Fibroblast of skin of left quadriceps (primary cell): ENCODE data around the gene RSRC2.
"Not testable (repeated sequence)": the region's sequence is repeated elsewhere in the genome, so short reads cannot be mapped to it uniquely, and the experiment has no call there.

Experiments used
- DNase-seq, 2 experiments: peaks; one replicate each; pipeline ENCODE4 v3.0.0-alpha.2; 2013; ENCODE audit warnings: low read depth in 2 of 2

Gene RSRC2

GRCh38 chr12:122518908-122519307, 7.8 kb downstream of the RSRC2 start:
- no peak for DNase-seq

GRCh38 chr12:122517877-122518276, 8.9 kb downstream of the RSRC2 start:
- DNase-seq = no peak

GRCh38 chr12:122516544-122517361, 10.0 kb downstream of the RSRC2 start:
- DNase-seq = no peak

- DNase-seq = no peak
Measured at GRCh38 chr12:122515275-122515674, 11.5 kb downstream of the RSRC2 start.

DNA sequence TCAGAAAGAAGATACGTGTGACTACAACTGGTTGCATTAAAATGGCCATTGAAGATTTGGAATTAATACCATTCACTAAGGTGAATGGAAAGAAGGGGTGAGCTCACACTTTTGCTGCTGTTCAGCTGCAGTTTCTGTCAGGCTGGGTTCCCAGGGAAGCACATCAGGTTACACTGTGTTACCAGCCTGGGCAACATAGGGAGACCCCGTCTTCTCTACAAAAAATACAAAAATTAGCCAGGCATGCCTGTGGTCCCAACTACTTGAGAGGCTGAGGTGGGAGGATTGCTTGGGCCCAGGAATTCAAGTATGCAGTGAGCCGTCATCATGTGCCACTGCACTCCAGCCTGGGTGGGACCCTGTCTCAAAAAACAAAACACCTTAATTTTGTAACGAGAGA, 13.1 kb downstream of the RSRC2 start:
- DNase-seq = no peak

DNA sequence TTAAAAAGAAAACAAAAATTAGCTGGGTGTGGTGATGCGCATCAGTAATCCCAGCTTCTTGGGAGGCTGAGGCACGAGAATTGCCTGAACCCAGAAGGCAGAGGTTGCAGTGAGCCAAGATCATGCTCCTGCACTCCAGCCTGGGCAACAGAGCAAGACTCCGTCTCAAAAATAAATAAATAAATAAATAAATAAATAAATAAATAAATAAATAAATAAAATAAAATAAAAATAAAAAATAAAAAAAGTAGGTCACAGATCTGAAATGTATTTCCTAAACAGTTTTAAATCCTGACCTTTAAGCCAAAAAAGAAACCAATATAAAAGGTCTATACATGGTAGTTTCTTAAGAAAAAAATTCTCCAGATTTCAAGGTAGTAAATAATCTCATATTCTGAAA, 13.7 kb downstream of the RSRC2 start:
- not testable (repeated sequence) for DNase-seq

GRCh38 chr12:122508163-122508562, 18.6 kb downstream of the RSRC2 start:
- no peak for DNase-seq

DNA sequence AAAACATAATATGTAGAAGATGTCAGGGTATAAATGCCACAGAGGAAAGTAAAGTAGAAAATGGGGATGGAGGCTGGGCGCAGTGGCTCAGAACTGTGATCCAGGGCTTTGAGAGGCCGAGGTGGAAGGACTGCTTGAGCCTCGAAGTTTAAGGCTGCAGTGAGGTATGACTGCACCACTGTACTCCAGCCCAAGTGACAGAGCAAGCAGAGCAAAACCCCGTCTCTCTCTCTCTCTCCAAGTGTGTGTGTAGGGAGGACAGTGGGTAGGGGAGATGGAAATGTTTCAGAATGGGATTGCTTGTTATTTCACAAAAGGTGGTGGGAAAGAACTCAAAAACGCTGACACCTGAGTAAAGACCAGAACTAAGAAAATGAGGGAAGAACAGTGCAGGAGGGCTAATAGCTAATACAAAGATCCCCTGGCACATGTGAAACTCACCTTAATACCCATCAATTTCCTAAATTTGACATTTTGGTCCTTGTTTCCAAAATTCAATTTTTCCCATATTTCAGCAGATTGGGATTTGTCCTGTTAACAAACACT, 20.3 kb downstream of the RSRC2 start:
- DNase-seq = no peak

DNA sequence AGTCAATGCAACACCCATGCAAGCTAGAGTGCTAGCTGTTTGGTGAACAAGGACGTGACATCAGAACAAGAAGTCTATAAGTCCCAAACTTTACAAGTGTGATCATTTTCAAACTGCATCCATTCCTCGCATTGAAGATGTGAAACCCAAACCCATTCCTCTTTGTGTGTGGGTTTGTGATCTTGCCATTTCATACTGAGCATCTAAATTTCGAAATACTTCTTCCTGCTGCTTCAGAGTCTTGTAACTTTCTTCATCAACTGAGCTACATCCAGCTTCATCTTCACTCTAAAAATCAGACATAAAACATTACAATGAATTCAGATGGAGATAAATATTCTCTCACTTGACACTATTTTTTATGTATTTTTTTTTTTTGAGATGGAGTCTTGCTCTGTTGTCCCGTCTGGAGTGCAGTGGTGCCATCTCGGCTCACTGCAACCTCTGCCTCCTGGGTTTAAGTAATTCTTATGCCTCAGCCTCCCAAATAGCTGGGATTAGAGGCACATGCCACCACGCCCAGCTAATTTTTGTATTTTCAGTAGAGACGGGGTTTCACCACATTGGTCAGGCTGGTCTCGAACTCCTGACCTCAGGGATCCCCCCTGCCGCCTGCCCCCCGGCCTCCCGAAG, 21.2 kb downstream of the RSRC2 start:
- no peak for DNase-seq

DNA sequence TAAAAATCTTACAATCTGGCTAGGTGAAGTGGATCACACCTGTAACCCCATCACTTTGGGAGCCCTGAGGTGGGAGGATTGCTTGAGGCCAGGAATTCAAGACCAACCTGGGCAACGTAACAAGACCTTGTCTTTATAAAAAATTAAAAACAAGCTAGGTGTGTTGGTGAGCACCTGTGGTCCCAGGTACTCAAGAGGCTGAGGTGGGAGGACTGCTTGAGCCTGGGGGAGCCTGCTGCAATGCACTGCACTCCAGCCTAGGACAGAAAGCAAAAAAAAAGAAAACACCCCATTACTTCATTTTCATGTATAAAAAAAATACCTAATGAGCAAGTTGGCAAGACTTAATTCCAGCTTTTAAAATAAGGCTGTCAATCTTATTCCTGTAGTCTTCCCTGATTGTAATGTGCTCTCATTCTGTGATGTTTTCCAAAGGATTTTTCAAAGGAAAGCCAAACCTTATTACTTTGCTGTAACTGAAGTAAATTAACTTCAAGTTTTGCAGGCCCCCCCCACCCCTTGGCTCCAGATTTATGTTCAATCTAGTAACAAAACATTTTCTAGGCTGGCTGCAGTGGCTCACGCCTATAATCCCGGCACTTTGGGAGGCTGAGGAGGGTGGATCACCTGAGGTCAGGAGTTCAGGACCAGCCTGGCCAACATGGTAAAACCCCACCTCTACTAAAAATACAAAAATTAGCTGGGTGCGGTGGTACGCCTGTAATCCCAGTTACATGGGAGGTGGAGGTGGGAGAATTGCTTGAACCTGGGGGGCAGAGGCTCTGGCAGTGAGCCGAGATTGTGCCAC, 22.7 kb downstream of the RSRC2 start:
- DNase-seq = no peak

DNA sequence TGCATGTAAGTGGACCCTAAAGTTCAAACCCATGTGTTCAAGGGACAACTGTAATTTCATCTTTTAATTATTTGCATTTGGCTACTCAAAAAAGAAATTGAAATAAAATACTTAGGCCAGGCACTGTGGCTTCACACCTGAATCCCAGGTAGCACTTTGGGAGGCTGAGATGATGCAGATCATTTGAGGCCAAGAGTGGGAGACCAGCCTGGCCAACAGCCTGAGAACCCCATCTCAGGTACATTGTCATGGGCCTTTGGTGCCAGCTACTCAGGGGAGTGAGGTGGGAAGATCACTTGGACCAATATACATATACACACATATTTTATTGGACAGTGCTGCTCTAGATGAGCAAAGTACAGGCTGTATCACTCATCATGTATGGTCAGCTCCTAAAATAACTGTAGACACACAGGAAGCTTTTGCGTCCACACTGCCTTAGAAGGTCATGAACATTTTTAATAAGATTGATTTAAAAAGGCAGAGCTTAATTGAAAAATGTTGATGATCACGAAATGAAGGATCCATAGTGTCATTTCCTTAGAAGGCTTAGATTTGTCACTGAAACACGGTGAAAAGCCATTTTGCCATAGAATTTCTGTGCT, 23.5 kb downstream of the RSRC2 start:
- no peak for DNase-seq

GRCh38 chr12:122501489-122501989, 25.2 kb downstream of the RSRC2 start:
- DNase-seq = no peak

- DNase-seq = peak; percentile 94
Measured at GRCh38 chr12:122500685-122501488, 25.8 kb downstream of the RSRC2 start, which contains the start of gene ZCCHC8. Gene ZCCHC8 (minus strand): TSS chr12:122500932. CDS start chr12:122500840, 92 bp downstream.

- DNase-seq = peak; percentile 27 to 37
Measured at GRCh38 chr12:122499991-122500684, 26.6 kb downstream of the RSRC2 start.

DNA sequence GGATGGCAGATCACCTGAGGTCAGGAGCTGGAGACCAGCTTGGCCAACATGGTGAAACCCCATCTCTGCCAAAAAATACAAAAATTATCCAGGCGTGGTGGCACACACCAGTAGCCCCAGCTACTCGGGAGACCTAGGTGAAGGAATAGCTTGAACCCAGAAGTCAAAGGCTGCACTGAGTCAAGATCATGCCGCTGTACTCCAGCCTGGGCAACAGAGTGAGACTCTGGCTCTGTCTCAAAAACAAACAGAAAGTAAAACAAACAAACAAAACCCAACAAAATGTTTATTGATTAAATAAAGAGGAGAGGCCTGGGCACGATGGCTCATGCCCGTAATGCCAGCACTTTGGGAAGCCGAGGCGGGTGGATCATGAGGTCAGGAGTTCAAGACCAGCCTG, 31.5 kb downstream of the RSRC2 start:
- no peak for DNase-seq

GRCh38 chr12:122493222-122493621, 33.5 kb downstream of the RSRC2 start:
- not testable (repeated sequence) for DNase-seq

- no peak for DNase-seq
Measured at GRCh38 chr12:122491991-122492390, 34.7 kb downstream of the RSRC2 start.

DNA sequence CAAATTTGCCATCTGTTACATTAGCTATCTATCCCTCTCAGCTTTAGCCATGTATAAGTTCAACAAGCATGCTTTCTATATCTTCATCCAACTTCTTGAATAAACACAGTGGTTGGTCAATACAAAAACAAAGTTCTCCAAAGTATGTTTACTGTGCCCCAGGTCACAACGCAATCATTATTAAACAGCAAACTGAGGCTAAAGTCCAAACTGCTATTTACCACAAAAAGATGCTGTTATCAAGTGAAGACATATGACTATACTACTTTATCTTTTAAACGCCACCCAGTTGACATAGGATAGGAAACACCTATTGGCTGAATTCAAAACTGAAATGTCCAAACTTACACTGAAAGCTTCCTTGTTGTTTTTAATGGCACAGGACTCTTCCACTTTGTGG, 37.7 kb downstream of the RSRC2 start:
- no peak for DNase-seq

GRCh38 chr12:122487807-122488206, 38.9 kb downstream of the RSRC2 start:
- DNase-seq = not testable (repeated sequence)
